ENCODE data around the gene SYNGR3. TPM values are rescaled to one million over a fixed set of nuclear protein-coding genes. Genes with fewer than 3 reads are reported as not detected.

Gene SYNGR3
- total and polyA plus RNA-seq, 7 experiments from 2014 or later, result 0.49 to 8.8 (median 0.92) TPM

- no peaks in the 10 kb centered on the region for H3K9me3 Mint-ChIP-seq
- peaks cover 0 to 3% of the 10 kb centered on the region in 2 donors for H3K27me3 ChIP-seq (ENCODE audit: control insufficient read depth in 2 of 2, insufficient read depth in 2 of 2, low read length in 2 of 2)
- no peak overlapping the region for H3K27ac Mint-ChIP-seq
- peaks cover 0 to 27% (median 14%) of the 10 kb centered on the region in 7 donors for H3K4me1 Mint-ChIP-seq
- H3K4me3 ChIP-seq (ENCODE audit: low read length), result no peak overlapping the region
- H3K9me3 ChIP-seq (ENCODE audit: control insufficient read depth in 2 of 3, low read length in 3 of 3), result no peaks in the 10 kb centered on the region
- H3K4me3 Mint-ChIP-seq, result peak overlapping the region in 6 of 10 donors; percentile 23 to 83 (median 64)
- H3K36me3 ChIP-seq (ENCODE audit: control insufficient read depth in 2 of 3, insufficient read depth in 3 of 3, low read length in 3 of 3), result peaks cover 0 to 34% (median 0%) of the 10 kb centered on the region in 3 experiments
- H3K4me1 ChIP-seq (ENCODE audit: control insufficient read depth in 2 of 2, insufficient read depth in 2 of 2, low read length in 2 of 2), result peaks cover 0 to 13% of the 10 kb centered on the region in 2 donors
- ChIA-PET POLR2A (interaction anchor here (0.9 to 11.4 kb wide), 5 partner anchors 10 to 173 kb away, joined by 3 to 61 read pairs (median 18); partner anchors contain the start of genes NDUFB10, RPS2, TBL3 and TRAF7), CTCF (interaction anchor here (2.3 kb wide), 1 partner anchor 22 kb away, joined by 6 read pairs; no protein-coding TSS in a partner anchor)
- ATAC-seq (no peak), DNase-seq (no peak)
- peaks cover 0 to 12% (median 8%) of the 10 kb centered on the region in 5 donors for H3K36me3 Mint-ChIP-seq
- no peak overlapping the region for H3K27ac ChIP-seq (ENCODE audit: low read depth, low read length)
- H3K27me3 Mint-ChIP-seq, result peaks cover 7 to 32% (median 8%) of the 10 kb centered on the region in 5 donors
- intact Hi-C loops (cut with micrococcal nuclease), result no loop called here
Observed at GRCh38 chr16:1982013-1982433, 7.7 kb upstream of the SYNGR3 start.

DNA sequence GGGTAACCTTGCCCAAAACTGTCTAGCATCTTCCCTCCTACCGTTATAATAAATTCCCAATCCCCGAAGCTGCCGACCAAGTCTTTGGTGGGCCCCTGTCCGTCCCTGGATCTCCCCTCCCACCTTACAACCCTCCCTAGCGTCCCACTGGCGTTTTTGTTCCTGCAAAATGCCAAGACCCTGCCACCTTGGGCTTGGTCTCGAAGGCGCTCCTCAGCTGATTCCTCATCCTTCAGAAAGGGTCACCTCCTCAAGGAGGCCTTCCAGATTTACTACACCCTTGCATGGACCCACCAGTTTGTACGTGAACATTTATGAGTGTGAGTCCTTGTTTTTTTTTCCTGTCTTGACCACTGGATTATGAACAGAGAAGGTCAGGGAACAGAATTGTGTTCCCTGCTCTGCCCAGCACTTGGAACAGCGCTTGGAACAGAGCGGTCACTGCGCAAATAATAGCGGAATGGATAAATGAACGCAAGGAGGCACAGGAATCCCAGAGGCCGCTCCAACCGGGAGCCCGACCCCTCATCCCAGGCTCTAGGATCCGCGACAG lies 6.7 kb upstream of the SYNGR3 start:
- H3K27me3 Mint-ChIP-seq, result peaks cover 7 to 33% (median 10%) of the 10 kb centered on the region in 5 donors
- H3K36me3 Mint-ChIP-seq, result peaks cover 0 to 8% (median 4%) of the 10 kb centered on the region in 5 donors
- H3K9me3 Mint-ChIP-seq, result no peaks in the 10 kb centered on the region
- H3K4me3 Mint-ChIP-seq, result peak overlapping the region; percentile 66 to 90 (median 81)
- peaks cover 0 to 27% (median 14%) of the 10 kb centered on the region in 7 donors for H3K4me1 Mint-ChIP-seq
- peak overlapping the region in 5 of 9 donors; percentile 4 to 63 (median 38) for H3K27ac Mint-ChIP-seq
- Histone ChIP-seq H3K27ac (ENCODE audit: low read depth, low read length) (peak overlapping the region; percentile 69), H3K4me1 (ENCODE audit: control insufficient read depth in 2 of 2, insufficient read depth in 2 of 2, low read length in 2 of 2) (peaks cover 0 to 13% of the 10 kb centered on the region in 2 donors), H3K9me3 (ENCODE audit: control insufficient read depth in 2 of 3, low read length in 3 of 3) (no peaks in the 10 kb centered on the region), H3K27me3 (ENCODE audit: control insufficient read depth in 2 of 2, insufficient read depth in 2 of 2, low read length in 2 of 2) (peaks cover 0 to 3% of the 10 kb centered on the region in 2 donors), H3K36me3 (ENCODE audit: control insufficient read depth in 2 of 3, insufficient read depth in 3 of 3, low read length in 3 of 3) (peaks cover 0 to 23% (median 0%) of the 10 kb centered on the region in 3 experiments), H3K4me3 (ENCODE audit: low read length) (peak overlapping the region; percentile 71)
- ChIA-PET POLR2A (interaction anchor here (1.6 to 11.4 kb wide), 5 partner anchors 9 to 172 kb away, joined by 8 to 61 read pairs (median 18); partner anchors contain the start of genes RPS2, TBL3, TRAF7 and ZNF598), CTCF (interaction anchor here (2.3 kb wide), 1 partner anchor 21 kb away, joined by 6 read pairs; no protein-coding TSS in a partner anchor)
- no peak for DNase-seq
- ATAC-seq, result no peak
- intact Hi-C loops (cut with micrococcal nuclease), result no loop called here

- Histone ChIP-seq H3K36me3 (ENCODE audit: control insufficient read depth in 2 of 3, insufficient read depth in 3 of 3, low read length in 3 of 3) (peaks cover 0 to 16% (median 0%) of the 10 kb centered on the region in 3 experiments), H3K9me3 (ENCODE audit: control insufficient read depth in 2 of 3, low read length in 3 of 3) (no peaks in the 10 kb centered on the region), H3K4me3 (ENCODE audit: low read length) (peak within 1 kb of the TSS; percentile 71), H3K27ac (ENCODE audit: low read depth, low read length) (peak within 1 kb of the TSS; percentile 69), H3K27me3 (ENCODE audit: control insufficient read depth in 2 of 2, insufficient read depth in 2 of 2, low read length in 2 of 2) (peaks cover 0 to 3% of the 10 kb centered on the region in 2 donors), H3K4me1 (ENCODE audit: control insufficient read depth in 2 of 2, insufficient read depth in 2 of 2, low read length in 2 of 2) (peaks cover 0 to 13% of the 10 kb centered on the region in 2 donors)
- intact Hi-C loops (cut with micrococcal nuclease), result loop anchor here (1.0 kb wide), 2 partner anchors 9 to 24 kb away; partner anchors contain the start of gene NDUFB10 (in 1 of the 2)
- ATAC-seq, result peak; percentile 89
- Mint-ChIP-seq H3K36me3 (peaks cover 0 to 8% (median 4%) of the 10 kb centered on the region in 5 donors), H3K4me3 (peak within 1 kb of the TSS; percentile 66 to 90 (median 84)), H3K27me3 (peaks cover 11 to 37% (median 14%) of the 10 kb centered on the region in 5 donors), H3K27ac (peak within 1 kb of the TSS; percentile 4 to 89 (median 71)), H3K9me3 (no peaks in the 10 kb centered on the region), H3K4me1 (peaks cover 2 to 27% (median 17%) of the 10 kb centered on the region in 7 donors)
- peak in 7 of 9 donors; percentile 24 to 88 (median 48) for DNase-seq
- ChIA-PET CTCF (interaction anchor here (2.3 kb wide), 1 partner anchor 20 kb away, joined by 6 read pairs; no protein-coding TSS in a partner anchor), POLR2A (interaction anchor here (0.9 to 11.4 kb wide), 9 partner anchors 8 to 221 kb away, joined by 3 to 61 read pairs (median 8); partner anchors contain the start of genes MLST8, RPS2, TBL3 and TRAF7)
Observed at GRCh38 chr16:1983544-1984346, 6.0 kb upstream of the SYNGR3 start, which contains the start of gene GFER. TSS of gene GFER (plus strand) at chr16:1984193. CDS start at chr16:1984219, 26 bp downstream.

DNA sequence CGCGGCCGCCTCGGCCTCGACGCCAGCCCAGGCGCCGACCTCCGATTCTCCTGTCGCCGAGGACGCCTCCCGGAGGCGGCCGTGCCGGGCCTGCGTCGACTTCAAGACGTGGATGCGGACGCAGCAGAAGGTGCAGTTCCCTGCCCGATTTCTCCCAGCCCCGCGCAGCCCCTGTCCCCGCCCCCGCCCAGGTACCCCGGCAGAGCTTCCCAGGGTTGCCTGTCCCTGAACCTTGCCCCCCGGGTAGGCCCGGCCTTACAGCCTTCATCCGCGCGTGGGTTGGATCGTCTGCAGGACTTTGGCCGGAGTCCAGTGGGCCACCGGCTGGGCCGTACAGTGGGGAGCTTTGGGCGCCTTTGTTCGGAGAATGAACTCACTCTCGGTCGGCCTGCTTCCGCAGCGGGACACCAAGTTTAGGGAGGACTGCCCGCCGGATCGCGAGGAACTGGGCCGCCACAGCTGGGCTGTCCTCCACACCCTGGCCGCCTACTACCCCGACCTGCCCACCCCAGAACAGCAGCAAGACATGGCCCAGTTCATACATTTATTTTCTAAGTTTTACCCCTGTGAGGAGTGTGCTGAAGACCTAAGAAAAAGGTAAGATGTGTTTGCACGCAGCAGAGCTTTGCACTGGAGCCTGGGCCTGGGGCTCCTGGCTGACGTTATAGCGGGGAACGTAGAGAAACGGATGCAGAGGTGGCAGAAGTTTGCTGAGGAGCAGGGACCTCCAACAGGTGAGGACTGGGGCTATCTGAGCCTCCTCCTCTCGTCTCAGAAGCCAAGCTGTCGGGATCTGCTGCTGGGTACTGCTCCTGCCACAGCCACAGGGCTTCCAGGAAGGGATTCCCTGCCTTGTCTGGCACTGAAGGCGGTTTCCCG lies 5.2 kb upstream of the SYNGR3 start:
- Mint-ChIP-seq H3K4me1 (peaks cover 5 to 31% (median 24%) of the 10 kb centered on the region in 7 donors), H3K4me3 (peak overlapping the region; percentile 66 to 88 (median 82)), H3K36me3 (peaks cover 0 to 8% (median 4%) of the 10 kb centered on the region in 5 donors), H3K9me3 (no peaks in the 10 kb centered on the region), H3K27me3 (peaks cover 16 to 44% (median 20%) of the 10 kb centered on the region in 5 donors), H3K27ac (peak overlapping the region in 6 of 9 donors; percentile 43 to 89 (median 74))
- peaks cover 0 to 3% of the 10 kb centered on the region in 2 donors for H3K27me3 ChIP-seq (ENCODE audit: control insufficient read depth in 2 of 2, insufficient read depth in 2 of 2, low read length in 2 of 2)
- CTCF ChIA-PET, result no interaction called here
- intact Hi-C loops (cut with micrococcal nuclease), result loop anchor here (1.0 kb wide), 2 partner anchors 8 to 25 kb away; partner anchors contain the start of gene NDUFB10 (in 1 of the 2)
- ATAC-seq, result peak; percentile 24
- no peaks in the 10 kb centered on the region for H3K9me3 ChIP-seq (ENCODE audit: control insufficient read depth in 2 of 3, low read length in 3 of 3)
- H3K27ac ChIP-seq (ENCODE audit: low read depth, low read length), result peak overlapping the region; percentile 69
- no peak for DNase-seq
- H3K36me3 ChIP-seq (ENCODE audit: control insufficient read depth in 2 of 3, insufficient read depth in 3 of 3, low read length in 3 of 3), result peaks cover 0 to 15% (median 0%) of the 10 kb centered on the region in 3 experiments
- POLR2A ChIA-PET, result interaction anchor here (0.9 to 11.4 kb wide), 8 partner anchors 8 to 220 kb away, joined by 3 to 61 read pairs (median 6); partner anchors contain the start of genes MLST8, RPS2, TBL3 and TRAF7
- peak overlapping the region; percentile 71 for H3K4me3 ChIP-seq (ENCODE audit: low read length)
- H3K4me1 ChIP-seq (ENCODE audit: control insufficient read depth in 2 of 2, insufficient read depth in 2 of 2, low read length in 2 of 2), result peaks cover 0 to 13% of the 10 kb centered on the region in 2 donors

GRCh38 chr16:1985466-1986150 lies 4.2 kb upstream of the SYNGR3 start:
- H3K27me3 Mint-ChIP-seq, result peaks cover 16 to 39% (median 17%) of the 10 kb centered on the region in 5 donors
- ATAC-seq (no peak), DNase-seq (no peak)
- H3K4me3 Mint-ChIP-seq, result peak overlapping the region in 9 of 10 donors; percentile 66 to 86 (median 82)
- Histone ChIP-seq H3K4me3 (ENCODE audit: low read length) (no peak overlapping the region), H3K4me1 (ENCODE audit: control insufficient read depth in 2 of 2, insufficient read depth in 2 of 2, low read length in 2 of 2) (peaks cover 4 to 17% of the 10 kb centered on the region in 2 donors), H3K27ac (ENCODE audit: low read depth, low read length) (no peak overlapping the region), H3K36me3 (ENCODE audit: control insufficient read depth in 2 of 3, insufficient read depth in 3 of 3, low read length in 3 of 3) (peaks cover 0 to 15% (median 0%) of the 10 kb centered on the region in 3 experiments), H3K27me3 (ENCODE audit: control insufficient read depth in 2 of 2, insufficient read depth in 2 of 2, low read length in 2 of 2) (peaks cover 0 to 6% of the 10 kb centered on the region in 2 donors), H3K9me3 (ENCODE audit: control insufficient read depth in 2 of 3, low read length in 3 of 3) (no peaks in the 10 kb centered on the region)
- intact Hi-C loops (cut with micrococcal nuclease), result no loop called here
- ChIA-PET CTCF (interaction anchor here (0.6 kb wide), 1 partner anchor 151 kb away, joined by 6 read pairs; no protein-coding TSS in a partner anchor), POLR2A (interaction anchor here (1.7 to 11.4 kb wide), 3 partner anchors 14 to 170 kb away, joined by 7 to 61 read pairs (median 18); partner anchors contain the start of genes RPS2, TBL3 and TRAF7)
- H3K36me3 Mint-ChIP-seq, result peaks cover 0 to 8% (median 4%) of the 10 kb centered on the region in 5 donors
- H3K4me1 Mint-ChIP-seq, result peaks cover 5 to 31% (median 24%) of the 10 kb centered on the region in 7 donors
- no peaks in the 10 kb centered on the region for H3K9me3 Mint-ChIP-seq
- peak overlapping the region in 2 of 9 donors; percentile 59 to 72 for H3K27ac Mint-ChIP-seq
